Cortex of kidney (tissue), 1 donor: ENCODE measurements around the gene CHST11.

Source experiments
- DNase-seq: peaks from one replicate; lab custom pipeline; 2025; lab: John Stamatoyannopoulos, UW

The CHST11 gene

GRCh38 chr12:104433061-104433460 lies 23.7 kb upstream of the CHST11 start:
- no peak for DNase-seq

GRCh38 chr12:104434129-104434528 lies 22.6 kb upstream of the CHST11 start:
- DNase-seq, result no peak

GRCh38 chr12:104435175-104435574 lies 21.6 kb upstream of the CHST11 start:
- DNase-seq, result no peak

GRCh38 chr12:104435765-104436164 lies 21.0 kb upstream of the CHST11 start:
- no peak for DNase-seq

- no peak for DNase-seq
Measured at GRCh38 chr12:104436790-104437189, 20.0 kb upstream of the CHST11 start.

GRCh38 chr12:104438134-104438533 lies 18.6 kb upstream of the CHST11 start:
- no peak for DNase-seq

GRCh38 chr12:104439137-104439536 lies 17.6 kb upstream of the CHST11 start:
- DNase-seq, result no peak

GRCh38 chr12:104443008-104443407 lies 13.7 kb upstream of the CHST11 start:
- DNase-seq, result no peak

- no peak for DNase-seq
Measured at GRCh38 chr12:104446646-104447421, 9.9 kb upstream of the CHST11 start.

GRCh38 chr12:104448031-104448430 lies 8.7 kb upstream of the CHST11 start:
- DNase-seq, result no peak

- DNase-seq, result no peak
Measured at GRCh38 chr12:104448451-104448850, 8.3 kb upstream of the CHST11 start.

- DNase-seq, result no peak
Measured at GRCh38 chr12:104450700-104451099, 6.0 kb upstream of the CHST11 start.

GRCh38 chr12:104452087-104452486 lies 4.7 kb upstream of the CHST11 start:
- no peak for DNase-seq

GRCh38 chr12:104453133-104453532 lies 3.6 kb upstream of the CHST11 start:
- no peak for DNase-seq

- no peak for DNase-seq
Measured at GRCh38 chr12:104454997-104455396, 1.8 kb upstream of the CHST11 start.

GRCh38 chr12:104455578-104456416 lies 951 bp upstream of the CHST11 start:
- DNase-seq, result no peak

GRCh38 chr12:104456950-104457745 lies 400 bp downstream of the CHST11 start:
- no peak for DNase-seq

GRCh38 chr12:104457746-104458693 lies 1.3 kb downstream of the CHST11 start:
- no peak for DNase-seq

GRCh38 chr12:104458694-104459367 lies 2.1 kb downstream of the CHST11 start:
- DNase-seq, result no peak

- DNase-seq, result no peak
Measured at GRCh38 chr12:104459368-104459909, 2.7 kb downstream of the CHST11 start.
